Measurements from ENCODE around the gene PDCD2L. TPM values are rescaled to one million over a fixed set of nuclear protein-coding genes. Genes with fewer than 3 reads are reported as not detected.

The PDCD2L gene
- polyA plus RNA-seq (47.5 and 75.2 TPM in 2 replicates), polyA minus RNA-seq (19.7 and 23.5 TPM in 2 replicates)

- peak within 1 kb of the TSS; percentile 91 for H2AFZ ChIP-seq (ENCODE audit: low read depth, low read length)
- H3F3A ChIP-seq (ENCODE audit: insufficient read depth, low read length, poor library complexity, severe bottlenecking): no peaks in the 10 kb centered on the region
- peak; percentile 79 for TF ChIP-seq REST (IDR thresholded peaks at IDR 0.05; ENCODE audit: borderline replicate concordance)
- TF ChIP-seq CTCF (IDR thresholded peaks at IDR 0.05; ENCODE audit: poor library complexity, severe bottlenecking): peak; percentile 16
- peak; percentile 32 for TF ChIP-seq SMC3 (conservative IDR thresholded peaks at IDR 0.05; ENCODE audit: poor library complexity)
- peak; percentile 81 for TF ChIP-seq POLR2AphosphoS5 (IDR thresholded peaks at IDR 0.05)
- peak; percentile 75 for TF ChIP-seq TAF1 (IDR thresholded peaks at IDR 0.05; ENCODE audit: low read depth)
- TF ChIP-seq RAD21 (conservative IDR thresholded peaks at IDR 0.05): no peak
- TF ChIP-seq EZH2 (IDR thresholded peaks at IDR 0.05; ENCODE audit: borderline replicate concordance, insufficient read depth, low read length, poor library complexity, severe bottlenecking): no peak
- TF ChIP-seq EP300 (conservative IDR thresholded peaks at IDR 0.05; ENCODE audit: poor library complexity, severe bottlenecking): peak; percentile 42
- TF ChIP-seq MXI1 (conservative IDR thresholded peaks at IDR 0.05; ENCODE audit: poor library complexity, severe bottlenecking): peak; percentile 98
- peak within 1 kb of the TSS; percentile 88 for H3K9ac ChIP-seq (ENCODE audit: low read length)
- peaks cover 9% of the 10 kb centered on the region for H3K79me2 ChIP-seq (replicated peaks; ENCODE audit: insufficient read depth, low read length)
- H3K9me2 ChIP-seq (ENCODE audit: insufficient read depth, low read length): no peaks in the 10 kb centered on the region
- H3K4me2 ChIP-seq (ENCODE audit: low read length): peak within 1 kb of the TSS; percentile 70
- H3K4me3 ChIP-seq (ENCODE audit: low read length): peak within 1 kb of the TSS; percentile 100
- H3K27me3 ChIP-seq (ENCODE audit: insufficient read depth, low read depth, low read length): no peaks in the 10 kb centered on the region
- peak within 1 kb of the TSS; percentile 78 for H3K27ac ChIP-seq (ENCODE audit: low read length)
- H3K36me3 ChIP-seq (ENCODE audit: insufficient read depth, low read length): no peaks in the 10 kb centered on the region
- H3K9me3 ChIP-seq (ENCODE audit: low read length): no peaks in the 10 kb centered on the region
- H4K20me1 ChIP-seq (ENCODE audit: insufficient read depth): no peaks in the 10 kb centered on the region
Observed at GRCh38 chr19:34404109-34404909, at the start of gene PDCD2L. Gene PDCD2L, plus strand, starts transcription at chr19:34404399. Its CDS starts 32 bp downstream, at chr19:34404431.

- TF ChIP-seq MXI1 (conservative IDR thresholded peaks at IDR 0.05; ENCODE audit: poor library complexity, severe bottlenecking) (no peak), REST (IDR thresholded peaks at IDR 0.05; ENCODE audit: borderline replicate concordance) (no peak), RAD21 (conservative IDR thresholded peaks at IDR 0.05) (no peak), CTCF (IDR thresholded peaks at IDR 0.05; ENCODE audit: poor library complexity, severe bottlenecking) (no peak), SMC3 (conservative IDR thresholded peaks at IDR 0.05; ENCODE audit: poor library complexity) (no peak), POLR2AphosphoS5 (IDR thresholded peaks at IDR 0.05) (no peak), TAF1 (IDR thresholded peaks at IDR 0.05; ENCODE audit: low read depth) (no peak), EZH2 (IDR thresholded peaks at IDR 0.05; ENCODE audit: borderline replicate concordance, insufficient read depth, low read length, poor library complexity, severe bottlenecking) (no peak), EP300 (conservative IDR thresholded peaks at IDR 0.05; ENCODE audit: poor library complexity, severe bottlenecking) (no peak)
- Histone ChIP-seq H3K36me3 (ENCODE audit: insufficient read depth, low read length) (no peaks in the 10 kb centered on the region), H3K4me2 (ENCODE audit: low read length) (no peak overlapping the region)
Observed at GRCh38 chr19:34355201-34355600, 49.0 kb upstream of the PDCD2L start.

More at GRCh38 chr19:34355201-34355600, 49.0 kb upstream of the PDCD2L start:
- no peak overlapping the region for H3K4me3 ChIP-seq (ENCODE audit: low read length)
- H3K27me3 ChIP-seq (ENCODE audit: insufficient read depth, low read depth, low read length): no peaks in the 10 kb centered on the region
- no peaks in the 10 kb centered on the region for H3K9me2 ChIP-seq (ENCODE audit: insufficient read depth, low read length)
- no peaks in the 10 kb centered on the region for H4K20me1 ChIP-seq (ENCODE audit: insufficient read depth)
- no peaks in the 10 kb centered on the region for H3K79me2 ChIP-seq (replicated peaks; ENCODE audit: insufficient read depth, low read length)
- no peaks in the 10 kb centered on the region for H3K9me3 ChIP-seq (ENCODE audit: low read length)
- H3K9ac ChIP-seq (ENCODE audit: low read length): no peak overlapping the region
- H3F3A ChIP-seq (ENCODE audit: insufficient read depth, low read length, poor library complexity, severe bottlenecking): no peaks in the 10 kb centered on the region
- no peak overlapping the region for H2AFZ ChIP-seq (ENCODE audit: low read depth, low read length)
- H3K27ac ChIP-seq (ENCODE audit: low read length): no peak overlapping the region
